Cardiac ventricle fibroblast (primary cell): ENCODE results near the gene PCCB. TPM values are rescaled to one million over a fixed set of nuclear protein-coding genes. Genes with fewer than 3 reads are reported as not detected.

ENCODE experiments used
- total RNA-seq: library from RNA; depleted of rRNA; stranded (reverse); fragments of >200 nt; gene quantifications from 2 replicates; pipeline ENCODE4 v1.2.3, GENCODE V29; 2015

The PCCB gene
- 19.7 and 21.9 TPM in 2 replicates for total RNA-seq

GRCh38 chr3:136250059-136250902, at the start of gene PCCB:
TSS of gene PCCB (plus strand) at chr3:136250340. CDS start at chr3:136250376, 36 bp downstream.

Other genes with a start within 250 kb of the PCCB start
- 15.3 and 28.0 TPM in 2 replicates for gene MSL2, start 54.0 kb upstream of the PCCB start, total RNA-seq